ENCODE measurements around the gene CACTIN.

The CACTIN gene

GRCh38 chr19:3641515-3642269 lies 15.1 kb upstream of the CACTIN start:
- no peak for TF ChIP-seq CTCF (IDR thresholded peaks at IDR 0.05; ENCODE audit: low read depth, low read length)
- DNase-seq = no peak
- Histone ChIP-seq H3K9me3 (ENCODE audit: severe bottlenecking) (no peaks in the 10 kb centered on the region), H3K27me3 (ENCODE audit: insufficient read depth, low read depth, severe bottlenecking) (no peaks in the 10 kb centered on the region), H3K4me3 (ENCODE audit: low read depth, low read length) (no peak overlapping the region), H3K27ac (no peak overlapping the region), H3K36me3 (peaks cover 87% of the 10 kb centered on the region)

GRCh38 chr19:3639479-3639878 lies 12.9 kb upstream of the CACTIN start:
- Histone ChIP-seq H3K27ac (no peak overlapping the region), H3K9me3 (ENCODE audit: severe bottlenecking) (no peaks in the 10 kb centered on the region), H3K36me3 (peaks cover 79% of the 10 kb centered on the region), H3K27me3 (ENCODE audit: insufficient read depth, low read depth, severe bottlenecking) (no peaks in the 10 kb centered on the region), H3K4me3 (ENCODE audit: low read depth, low read length) (no peak overlapping the region)
- no peak for TF ChIP-seq CTCF (IDR thresholded peaks at IDR 0.05; ENCODE audit: low read depth, low read length)
- DNase-seq = no peak

GRCh38 chr19:3638208-3639193 lies 11.9 kb upstream of the CACTIN start:
- TF ChIP-seq CTCF (IDR thresholded peaks at IDR 0.05; ENCODE audit: low read depth, low read length) = no peak
- DNase-seq = no peak

GRCh38 chr19:3637621-3638020 lies 11.0 kb upstream of the CACTIN start:
- H3K4me3 ChIP-seq (ENCODE audit: low read depth, low read length) = no peak overlapping the region
- no peak overlapping the region for H3K27ac ChIP-seq
- H3K27me3 ChIP-seq (ENCODE audit: insufficient read depth, low read depth, severe bottlenecking) = no peaks in the 10 kb centered on the region
- TF ChIP-seq CTCF (IDR thresholded peaks at IDR 0.05; ENCODE audit: low read depth, low read length) = no peak
- H3K9me3 ChIP-seq (ENCODE audit: severe bottlenecking) = no peaks in the 10 kb centered on the region
- no peak for DNase-seq
- peaks cover 73% of the 10 kb centered on the region for H3K36me3 ChIP-seq

More at GRCh38 chr19:3638208-3639193, 11.9 kb upstream of the CACTIN start:
- H3K27ac ChIP-seq = no peak overlapping the region
- peaks cover 73% of the 10 kb centered on the region for H3K36me3 ChIP-seq
- H3K27me3 ChIP-seq (ENCODE audit: insufficient read depth, low read depth, severe bottlenecking) = no peaks in the 10 kb centered on the region
- no peaks in the 10 kb centered on the region for H3K9me3 ChIP-seq (ENCODE audit: severe bottlenecking)
- no peak overlapping the region for H3K4me3 ChIP-seq (ENCODE audit: low read depth, low read length)

- Histone ChIP-seq H3K4me3 (ENCODE audit: low read depth, low read length) (no peak overlapping the region), H3K27me3 (ENCODE audit: insufficient read depth, low read depth, severe bottlenecking) (no peaks in the 10 kb centered on the region), H3K9me3 (ENCODE audit: severe bottlenecking) (no peaks in the 10 kb centered on the region), H3K36me3 (peaks cover 74% of the 10 kb centered on the region), H3K27ac (no peak overlapping the region)
- no peak for TF ChIP-seq CTCF (IDR thresholded peaks at IDR 0.05; ENCODE audit: low read depth, low read length)
- DNase-seq = no peak
Measured at GRCh38 chr19:3636962-3637361, 10.4 kb upstream of the CACTIN start.
